Testis (tissue), 2 donors: ENCODE measurements around the gene MYORG.

Experiments used
- CTCF ChIP-seq, 3 experiments: fragments of 450-650 bp in 2 of 3; fragments of 200-600 bp in 1 of 3; sonication (generic) in 1 of 3; IDR thresholded peaks; one replicate each; pipeline ENCODE4 v1.5.1; 2016 to 2019; ENCODE audit warnings: antibody characterized with exemption in 3 of 3, mild to moderate bottlenecking in 2 of 3, moderate library complexity in 1 of 3
- POLR2A ChIP-seq: fragments of 450-650 bp; IDR thresholded peaks from one replicate; pipeline ENCODE4 v1.6.1; 2017; ENCODE audit warnings: antibody characterized with exemption, mild to moderate bottlenecking, moderate library complexity

DNA sequence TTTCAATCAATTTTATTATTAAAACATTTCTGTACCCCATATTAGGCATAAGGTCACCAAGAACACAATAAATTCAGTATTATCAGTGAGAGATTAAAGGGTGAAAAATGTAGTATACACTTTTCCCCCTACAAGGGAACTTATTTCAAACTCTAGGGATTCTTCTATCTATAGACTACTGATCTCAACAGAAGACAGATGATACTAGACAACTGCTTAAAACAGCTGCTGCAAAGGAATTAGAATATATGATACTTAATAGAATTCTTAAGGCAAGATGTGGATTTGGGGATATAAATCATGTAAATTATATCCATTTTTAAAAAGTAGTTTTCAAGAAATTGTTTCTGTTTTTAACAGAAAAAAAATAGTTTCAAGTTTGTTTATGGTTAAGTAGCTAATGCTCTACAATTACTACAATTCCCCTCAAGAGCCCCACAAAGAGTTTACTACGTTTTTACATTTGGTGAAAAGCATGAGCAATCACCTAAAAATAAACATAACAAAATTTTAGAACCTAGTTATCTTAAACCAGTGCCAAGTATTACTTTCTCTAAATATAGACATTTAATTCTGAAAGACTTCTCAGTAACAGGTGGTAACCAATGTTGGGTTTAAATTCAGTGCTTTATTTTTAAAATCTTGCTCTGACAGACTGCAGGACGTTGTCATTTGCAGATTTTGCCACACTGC, 53.7 kb downstream of the MYORG start:
- TF ChIP-seq CTCF (IDR thresholded peaks at IDR 0.05): no peak
- no peak for TF ChIP-seq POLR2A
